Ureter (tissue), 1 donor: ENCODE data around the gene PTPRA. TPM values are rescaled to one million over a fixed set of nuclear protein-coding genes. Genes with fewer than 3 reads are reported as not detected.
"Not testable (repeated sequence)": the region's sequence is repeated elsewhere in the genome, so short reads cannot be mapped to it uniquely, and the experiment has no call there.

ENCODE experiments used
- DNase-seq: peaks from one replicate; pipeline ENCODE4 v3.0.0-alpha.2; 2020; ENCODE audit warnings: low spot score
- total RNA-seq: library from RNA; stranded (reverse); gene quantifications from one replicate; pipeline ENCODE4 v1.2.4, GENCODE V29; 2023
- donor health status: DM: yes; HTN: yes; CAD: no.

The PTPRA gene
- total RNA-seq, 1 donor from 2014 or later, result 79.5 TPM

DNA sequence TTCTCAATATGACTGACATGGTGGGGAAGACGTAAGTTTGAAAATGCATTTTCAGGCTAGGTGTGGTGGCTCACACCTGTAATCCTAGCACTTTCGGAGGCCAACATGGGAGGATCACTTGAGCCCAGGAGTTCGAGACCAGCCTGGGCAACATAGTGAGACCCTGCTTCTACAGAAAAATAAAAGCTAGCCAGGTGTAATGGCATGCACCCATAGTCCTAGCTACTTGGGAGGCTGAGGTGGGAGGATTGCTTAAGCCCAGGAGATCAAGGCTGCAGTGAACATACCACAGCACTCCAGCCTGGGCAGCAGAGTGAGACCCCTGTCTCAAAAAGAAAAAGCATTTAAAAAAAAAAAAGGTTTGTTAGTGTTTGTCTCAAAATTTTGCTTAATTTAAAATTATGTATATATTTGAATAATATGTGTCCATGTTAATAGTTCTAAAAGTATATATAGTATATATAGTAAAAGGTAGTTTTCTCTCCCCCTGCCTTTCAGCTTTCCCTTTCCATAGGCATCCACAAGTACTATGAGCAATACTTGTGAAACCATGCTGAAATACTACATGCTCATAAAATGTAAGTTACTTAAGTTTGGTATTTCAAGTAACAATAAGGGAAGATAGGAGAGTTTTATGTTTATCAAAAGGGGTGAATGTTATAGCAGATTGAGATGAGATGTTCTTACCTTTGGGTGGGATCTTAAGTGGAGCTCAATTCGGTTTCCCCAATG lies 15.1 kb downstream of the PTPRA start:
- DNase-seq, result no peak

DNA sequence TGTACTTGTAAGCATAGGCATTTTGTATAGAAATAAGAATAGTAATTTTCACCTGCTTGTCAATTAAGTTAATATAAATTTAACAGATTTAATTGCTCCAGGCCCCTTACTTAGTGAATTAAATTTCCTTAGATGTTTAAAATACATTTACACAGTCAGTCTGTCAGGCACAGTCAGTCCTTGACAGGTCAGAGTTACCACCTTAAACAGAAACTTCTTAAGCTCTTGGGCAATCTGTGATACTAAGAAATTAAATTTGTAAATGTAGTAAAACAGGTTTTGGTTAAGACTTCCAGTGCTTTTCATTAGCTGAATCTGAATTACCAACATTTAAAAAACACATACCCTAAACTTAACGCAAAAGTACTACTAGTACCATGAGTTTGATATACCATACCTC lies 15.9 kb downstream of the PTPRA start:
- no peak for DNase-seq

GRCh38 chr20:2889797-2890196 lies 16.5 kb downstream of the PTPRA start:
- no peak for DNase-seq

- no peak for DNase-seq
Measured at GRCh38 chr20:2890742-2891141, 17.5 kb downstream of the PTPRA start.

- DNase-seq, result no peak
Measured at GRCh38 chr20:2891343-2891742, 18.1 kb downstream of the PTPRA start.

GRCh38 chr20:2892376-2892775 lies 19.1 kb downstream of the PTPRA start:
- DNase-seq, result no peak

DNA sequence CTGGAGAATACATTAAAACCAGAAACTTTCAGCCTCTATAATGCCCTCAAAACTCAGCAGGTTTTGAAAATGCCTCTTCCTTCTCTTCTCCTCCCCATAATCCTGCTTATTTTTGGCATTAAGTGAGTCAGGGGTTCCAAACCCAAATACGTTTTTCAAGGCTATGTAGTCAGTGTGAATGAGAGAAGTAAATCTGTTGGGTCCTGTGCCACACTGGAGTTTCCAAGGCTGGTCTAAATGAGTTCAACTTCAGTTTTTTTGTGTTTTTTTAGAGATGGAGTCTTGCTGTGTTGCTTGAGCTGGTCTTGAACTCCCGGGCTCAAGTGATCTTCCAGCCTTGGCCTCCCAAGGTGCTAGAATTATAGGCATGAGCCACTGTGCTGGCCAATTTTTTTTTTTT lies 20.9 kb downstream of the PTPRA start:
- DNase-seq, result no peak

DNA sequence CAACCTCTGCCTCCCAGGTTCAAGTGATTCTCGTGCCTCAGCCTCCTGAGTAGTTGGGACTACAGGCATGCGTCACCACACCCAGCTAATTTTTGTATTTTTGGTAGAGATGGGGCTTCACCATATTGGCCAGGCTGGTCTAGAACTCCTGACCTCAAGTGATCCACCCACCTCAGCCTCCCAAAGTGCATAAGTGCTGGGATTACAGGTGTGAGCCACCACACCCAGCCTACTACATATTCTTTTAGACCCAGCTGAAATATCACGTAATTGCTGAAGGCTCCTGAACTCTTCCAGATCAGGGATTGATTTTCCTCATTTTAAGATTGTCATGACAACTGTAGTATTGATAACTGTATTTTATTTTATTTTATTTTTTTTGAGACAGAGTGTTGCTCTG lies 21.9 kb downstream of the PTPRA start:
- not testable (repeated sequence) for DNase-seq

- no peak for DNase-seq
Measured at GRCh38 chr20:2899243-2899642, 26.0 kb downstream of the PTPRA start.

- DNase-seq, result no peak
Measured at GRCh38 chr20:2900845-2901592, 27.7 kb downstream of the PTPRA start.

DNA sequence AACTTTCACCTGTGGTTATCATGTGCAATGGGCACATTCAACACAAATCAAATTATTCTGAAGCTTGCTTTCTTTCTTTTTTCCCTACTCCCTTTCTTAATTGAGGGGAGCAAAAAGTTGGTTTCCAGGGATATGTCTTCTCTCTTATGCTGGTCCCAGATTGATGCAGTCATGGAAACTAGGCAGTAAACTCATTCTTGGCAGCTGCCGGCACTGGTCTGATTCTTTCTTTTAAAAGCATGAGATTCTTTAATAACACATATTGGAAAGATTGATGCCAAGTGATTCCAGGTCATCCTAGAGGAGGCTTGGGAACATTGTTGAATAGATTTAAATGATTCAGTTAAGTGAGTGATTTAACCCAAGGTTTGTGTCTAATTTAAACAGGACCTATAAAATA lies 29.0 kb downstream of the PTPRA start:
- DNase-seq, result no peak

- DNase-seq, result no peak
Measured at GRCh38 chr20:2902818-2903217, 29.5 kb downstream of the PTPRA start.

DNA sequence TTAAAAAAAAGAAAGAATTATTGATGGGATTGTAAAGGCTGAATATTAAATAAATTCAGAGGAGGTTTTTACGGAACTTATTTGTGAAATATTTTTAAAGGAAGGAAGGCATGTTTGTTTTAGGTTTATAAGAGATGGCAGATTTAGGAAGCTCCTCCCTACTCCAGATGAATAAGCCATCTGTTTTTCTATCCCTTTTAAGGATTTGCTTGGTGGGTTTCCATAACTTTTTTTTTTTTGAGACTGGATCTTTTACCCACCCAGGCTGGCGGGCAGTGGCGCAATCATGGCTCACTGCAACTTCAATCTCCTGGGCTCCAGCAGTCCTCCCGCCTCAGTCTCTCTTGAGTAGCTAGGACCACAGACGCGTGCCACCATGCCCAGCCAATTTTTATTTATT lies 30.4 kb downstream of the PTPRA start:
- no peak for DNase-seq

DNA sequence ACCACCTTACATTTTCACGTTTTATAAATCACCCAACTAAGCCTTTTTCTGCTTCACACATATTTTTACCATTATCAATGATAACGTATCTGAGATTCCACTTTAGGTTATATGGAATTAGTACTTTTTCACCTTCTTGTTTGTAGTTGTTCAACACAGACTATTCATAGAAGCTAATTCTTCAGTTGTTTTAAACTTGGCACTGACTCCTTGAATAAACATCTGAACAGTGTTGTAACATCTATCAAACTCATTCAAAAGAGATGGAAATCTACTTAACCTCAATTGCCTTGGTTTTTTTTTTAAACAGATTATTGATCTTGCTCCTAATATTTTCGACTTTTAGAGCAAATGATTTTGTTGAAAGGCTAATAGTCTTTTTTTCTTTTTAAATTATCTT lies 34.2 kb downstream of the PTPRA start:
- no peak for DNase-seq

DNA sequence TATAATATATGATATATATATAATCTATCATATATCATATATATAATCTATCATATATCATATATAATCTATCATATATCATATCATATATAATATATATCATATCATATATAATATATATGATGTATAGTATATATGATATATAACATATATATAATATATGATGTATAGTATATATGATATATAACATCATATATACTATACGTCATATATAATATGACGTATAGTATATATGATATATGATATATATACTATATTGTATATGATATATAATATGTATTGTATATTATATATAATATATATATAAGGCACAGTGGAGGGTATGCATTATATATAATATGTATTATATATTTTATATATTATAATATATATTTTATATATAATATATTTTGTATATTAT lies 36.7 kb downstream of the PTPRA start:
- no peak for DNase-seq

DNA sequence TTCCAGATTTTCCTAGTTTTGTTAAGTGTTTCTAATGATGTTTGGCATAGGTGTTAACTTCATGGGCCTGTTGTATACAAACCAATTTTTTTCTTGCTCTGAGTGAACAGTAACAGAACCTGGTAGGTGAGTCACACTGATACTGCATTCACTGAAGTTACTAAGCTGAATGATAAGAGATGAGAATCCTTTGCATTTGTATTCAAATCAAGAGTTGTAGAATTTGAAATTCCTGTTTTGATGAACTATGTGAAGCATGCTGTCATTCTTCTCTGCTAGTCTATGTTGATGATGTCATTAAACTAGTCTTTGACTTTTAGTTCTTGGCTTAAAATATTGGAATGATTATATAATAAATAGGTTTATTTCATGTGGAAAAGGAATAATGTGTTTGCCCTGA lies 37.9 kb downstream of the PTPRA start:
- no peak for DNase-seq

DNA sequence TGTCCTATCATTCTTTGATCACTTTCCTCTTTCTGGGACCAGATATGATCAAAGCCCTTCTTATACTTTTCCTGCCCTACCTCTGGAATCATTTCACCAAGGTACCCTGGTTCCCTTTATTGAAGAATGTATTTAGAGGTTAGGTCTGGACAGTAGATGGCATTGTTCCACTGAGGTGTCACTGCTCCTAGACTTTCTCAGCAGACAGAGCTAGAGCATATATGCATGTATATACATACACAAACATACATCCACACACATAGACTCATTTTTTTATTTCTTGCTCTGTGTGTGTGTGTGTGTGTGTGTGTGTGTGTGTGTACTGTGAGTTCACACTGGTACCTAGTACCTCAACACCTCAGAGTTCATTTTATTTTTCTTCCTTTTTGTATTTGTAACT lies 40.9 kb downstream of the PTPRA start:
- no peak for DNase-seq

- DNase-seq, result no peak
Measured at GRCh38 chr20:2917266-2917665, 44.0 kb downstream of the PTPRA start.

GRCh38 chr20:2918096-2919049 lies 45.1 kb downstream of the PTPRA start:
- DNase-seq, result no peak

DNA sequence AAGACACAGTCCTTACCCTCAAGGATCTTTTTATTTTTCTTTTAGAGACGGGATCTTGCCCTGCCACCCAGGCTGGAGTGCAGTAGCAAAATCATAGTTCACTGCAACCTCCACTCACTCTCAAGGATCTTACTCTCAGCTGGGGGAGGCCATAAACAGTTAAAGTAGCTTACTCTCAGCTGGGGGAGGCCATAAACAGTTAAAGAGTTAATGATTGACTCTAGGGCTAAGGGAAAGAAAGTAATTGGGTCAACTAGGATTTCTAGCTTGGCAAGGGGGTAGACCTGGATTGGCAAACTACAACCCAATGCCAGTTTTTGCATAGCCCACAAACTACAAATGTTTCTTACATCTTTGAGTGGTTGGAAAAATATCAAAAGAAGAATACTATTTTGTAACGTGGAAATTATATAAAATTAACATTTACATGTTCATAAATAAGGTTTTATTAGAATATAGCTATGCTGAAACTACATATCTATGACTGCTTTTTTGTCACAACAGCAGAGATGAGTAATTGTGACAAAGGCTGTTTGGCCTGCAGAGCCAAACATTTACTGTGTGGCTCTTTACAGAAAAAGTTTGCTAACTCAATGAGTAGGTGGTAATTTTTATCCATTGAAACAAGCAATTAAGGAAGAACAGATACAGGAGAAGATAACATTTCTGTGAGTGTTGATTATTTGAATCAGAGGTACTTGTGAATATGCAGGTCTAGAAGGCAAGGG lies 46.4 kb downstream of the PTPRA start:
- DNase-seq, result no peak

- no peak for DNase-seq
Measured at GRCh38 chr20:2920473-2920872, 47.2 kb downstream of the PTPRA start.

GRCh38 chr20:2921506-2921905 lies 48.2 kb downstream of the PTPRA start:
- DNase-seq, result no peak
